ENCODE measurements around the gene HS6ST2. TPM values are rescaled to one million over a fixed set of nuclear protein-coding genes. Genes with fewer than 3 reads are reported as not detected.

Gene HS6ST2
- total RNA-seq, 1 experiment from 2014 or later, result not detected

DNA sequence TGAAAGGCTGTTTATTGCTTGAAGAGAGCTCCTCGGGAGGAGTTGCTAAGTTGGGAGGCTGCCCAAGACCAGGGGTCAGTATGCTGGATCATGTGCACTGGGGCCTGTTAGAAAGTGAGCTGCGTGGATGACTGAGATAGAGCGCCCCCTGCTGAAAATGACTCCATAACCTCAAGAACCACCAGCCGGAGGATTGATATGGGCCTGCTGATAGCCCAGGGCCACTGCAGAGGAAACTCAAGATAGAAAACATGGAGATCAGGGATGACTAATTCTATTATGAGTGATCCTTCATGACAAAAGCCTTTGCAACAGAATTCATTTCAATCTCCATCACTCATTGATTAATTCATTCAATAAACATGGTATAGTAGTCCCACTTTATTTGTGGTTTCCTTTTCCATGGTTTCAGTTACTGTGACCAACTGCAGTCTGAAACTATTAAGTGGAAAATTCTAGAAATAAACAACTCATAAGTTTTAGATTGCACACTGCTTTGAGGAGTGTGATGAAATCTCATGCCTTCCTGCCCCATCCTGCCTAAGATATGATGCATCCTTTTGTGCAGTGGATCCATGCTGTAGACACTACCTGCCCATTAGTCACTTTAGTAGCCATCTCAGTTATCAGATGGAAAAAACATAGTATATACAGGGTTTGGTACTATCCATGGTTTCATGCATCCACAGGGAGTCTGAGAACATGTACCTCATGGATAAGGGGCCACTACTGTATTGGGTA, 342.9 kb downstream of the HS6ST2 start:
- peak; percentile 35 for DNase-seq (ENCODE audit: low read depth)

DNA sequence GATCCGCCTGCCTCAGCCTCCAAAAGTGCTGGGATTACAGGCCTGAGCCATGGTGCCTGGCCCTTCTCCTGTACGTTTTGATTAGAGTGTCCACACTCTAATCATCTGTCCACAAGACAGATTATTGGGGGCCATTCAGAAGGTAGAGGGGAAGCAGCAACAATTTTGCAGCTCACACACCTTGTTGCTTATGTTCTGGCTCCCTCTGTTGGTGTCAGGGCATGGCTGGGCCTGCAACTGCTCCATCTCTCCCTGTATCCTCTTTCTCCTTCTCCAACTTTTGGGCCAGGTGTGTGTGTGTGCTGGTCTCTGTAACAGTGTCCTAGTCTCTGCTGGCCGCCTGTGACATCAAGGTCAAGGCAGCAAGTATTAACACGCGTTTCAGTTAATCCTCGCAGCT, 344.1 kb downstream of the HS6ST2 start:
- DNase-seq (ENCODE audit: low read depth), result no peak

DNA sequence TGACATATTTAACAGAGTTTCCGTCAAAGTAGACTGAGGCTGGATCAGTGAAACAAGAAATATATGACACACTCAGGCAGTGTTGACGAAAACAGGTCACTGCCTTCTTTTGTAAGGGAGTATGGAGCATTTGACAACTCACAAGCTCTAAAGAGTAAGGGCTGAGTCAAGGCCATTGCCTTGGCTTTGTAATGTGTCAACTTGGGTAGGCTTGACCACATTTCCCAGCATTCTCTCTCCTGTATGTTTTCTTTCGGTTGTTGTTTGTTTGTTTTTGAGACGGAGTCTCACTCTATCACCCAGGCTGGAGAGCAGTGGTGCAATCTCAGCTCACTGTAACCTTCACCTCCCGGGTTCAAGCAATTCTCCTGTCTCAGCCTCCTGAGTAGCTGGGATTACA, 344.6 kb downstream of the HS6ST2 start:
- DNase-seq (ENCODE audit: low read depth), result no peak

DNA sequence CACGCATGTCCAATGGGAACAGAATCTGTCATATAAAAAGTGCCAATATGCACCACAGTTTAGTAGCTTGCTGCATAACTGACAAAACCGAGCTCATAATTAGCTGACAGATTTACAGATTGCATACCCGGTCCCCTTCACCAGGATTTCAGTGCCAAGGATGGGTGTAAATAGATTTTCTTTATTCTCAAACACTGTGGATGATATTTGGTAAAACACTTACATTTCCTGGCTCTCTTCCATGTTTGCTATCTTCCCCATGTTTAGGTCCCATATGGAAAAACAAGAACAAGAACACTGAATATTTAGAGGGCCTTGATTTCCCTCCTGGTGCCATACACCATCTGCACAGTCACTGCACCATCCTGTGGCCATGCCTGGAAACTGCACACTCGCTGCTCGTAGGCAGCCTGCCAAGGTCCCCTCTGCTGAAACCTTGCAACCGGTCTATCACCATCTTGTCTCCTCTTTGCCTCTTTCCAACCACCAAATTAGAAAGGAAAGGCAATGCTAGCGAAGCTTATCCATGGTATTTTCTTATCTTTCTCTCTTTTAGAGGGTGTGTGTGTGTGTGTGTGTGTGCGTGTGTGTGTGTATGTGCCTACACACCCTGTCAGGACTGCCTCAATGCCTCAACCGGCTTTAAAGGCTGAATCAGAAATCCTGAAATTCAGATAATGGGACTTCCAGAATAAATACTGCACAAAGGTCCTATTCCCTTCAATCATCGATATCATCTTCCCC, 345.4 kb downstream of the HS6ST2 start:
- peak; percentile 16 for DNase-seq (ENCODE audit: low read depth)

DNA sequence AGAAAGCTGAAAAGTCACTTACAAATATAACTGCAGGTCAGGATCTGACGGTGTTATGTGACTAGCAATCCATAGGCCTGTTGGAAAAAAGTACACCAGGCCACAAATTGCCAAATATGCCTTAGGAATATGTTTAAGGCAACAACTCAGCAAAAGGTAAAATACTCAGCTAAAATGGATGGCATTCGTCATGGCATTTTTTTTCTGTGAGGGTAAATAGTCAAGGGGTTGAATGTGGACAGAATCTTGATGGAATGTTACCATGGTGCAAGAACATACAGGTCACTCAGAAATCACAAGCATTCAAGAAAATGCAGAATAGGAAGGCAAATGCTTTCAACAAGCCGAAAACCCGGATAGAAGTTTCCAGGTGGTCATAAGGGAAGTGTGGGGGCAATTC, 347.9 kb downstream of the HS6ST2 start:
- DNase-seq (ENCODE audit: low read depth), result no peak

DNA sequence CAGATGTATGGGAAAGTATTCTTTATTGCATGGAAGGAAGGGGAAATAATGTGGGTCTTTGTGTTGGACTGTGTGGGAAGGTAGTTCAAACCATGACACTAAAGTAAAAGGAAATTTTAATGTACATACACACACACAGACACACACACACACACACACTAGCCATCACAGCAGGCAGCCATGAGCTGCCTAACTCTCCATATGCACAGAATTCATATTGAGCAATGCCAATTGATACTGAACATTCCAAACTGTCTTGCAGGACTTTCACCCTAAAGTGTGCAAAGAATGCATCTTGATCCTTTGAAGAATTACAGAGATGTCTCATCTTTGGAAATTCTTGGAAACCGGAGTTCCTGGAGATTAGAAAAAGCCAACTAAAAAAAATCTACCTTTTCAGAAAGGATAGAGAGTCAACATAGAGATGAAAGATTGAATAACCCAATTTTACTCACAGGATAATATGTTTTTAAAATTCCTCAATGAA, 349.0 kb downstream of the HS6ST2 start:
- no peak for DNase-seq (ENCODE audit: low read depth)

DNA sequence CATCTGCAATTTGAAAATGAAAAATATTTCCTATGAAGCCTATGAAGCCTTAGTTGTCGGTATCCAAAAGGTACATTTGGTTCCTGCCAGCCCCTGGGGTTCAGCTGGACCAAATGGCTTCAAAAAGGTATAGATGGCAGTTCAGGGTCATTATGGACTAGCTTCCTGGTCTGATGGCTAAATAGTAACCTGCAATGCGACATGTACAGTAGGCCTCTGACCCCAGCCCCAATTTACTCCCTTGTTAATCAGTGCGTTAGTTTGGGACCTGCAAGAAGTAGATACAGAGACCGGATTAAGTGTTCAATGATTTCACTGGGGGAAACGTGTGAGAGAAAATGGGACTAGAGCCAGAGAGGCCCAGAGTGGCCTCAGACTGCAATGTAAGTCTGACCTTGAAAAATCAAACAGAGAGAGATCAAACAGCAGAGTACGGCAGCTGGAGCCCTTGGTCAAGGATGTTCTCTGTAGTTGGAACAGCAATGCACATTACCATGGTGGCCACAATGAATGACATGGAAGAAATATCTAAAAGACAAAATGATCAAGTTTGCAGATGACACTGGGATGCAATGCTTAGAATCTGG, 354.6 kb downstream of the HS6ST2 start:
- no peak for DNase-seq (ENCODE audit: low read depth)

DNA sequence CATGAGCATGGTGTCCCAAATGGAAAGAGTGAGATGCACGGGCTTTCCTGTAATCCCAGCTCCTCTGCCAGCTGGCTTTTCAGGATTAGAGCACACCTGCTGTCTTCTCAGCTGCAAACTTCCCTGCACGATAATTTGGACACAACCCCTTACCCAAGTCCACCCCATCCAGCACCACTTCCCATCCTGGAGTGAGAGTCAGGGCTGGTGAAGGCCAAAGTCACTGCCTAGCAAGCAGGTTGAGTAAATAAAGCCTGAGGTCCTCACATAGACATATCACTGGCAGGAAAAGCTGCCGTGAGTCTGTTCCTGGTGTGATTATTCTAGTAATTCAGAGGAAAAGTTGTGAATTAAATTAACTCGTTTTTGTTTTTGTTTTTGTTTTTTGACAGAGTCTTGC, 355.7 kb downstream of the HS6ST2 start:
- no peak for DNase-seq (ENCODE audit: low read depth)

DNA sequence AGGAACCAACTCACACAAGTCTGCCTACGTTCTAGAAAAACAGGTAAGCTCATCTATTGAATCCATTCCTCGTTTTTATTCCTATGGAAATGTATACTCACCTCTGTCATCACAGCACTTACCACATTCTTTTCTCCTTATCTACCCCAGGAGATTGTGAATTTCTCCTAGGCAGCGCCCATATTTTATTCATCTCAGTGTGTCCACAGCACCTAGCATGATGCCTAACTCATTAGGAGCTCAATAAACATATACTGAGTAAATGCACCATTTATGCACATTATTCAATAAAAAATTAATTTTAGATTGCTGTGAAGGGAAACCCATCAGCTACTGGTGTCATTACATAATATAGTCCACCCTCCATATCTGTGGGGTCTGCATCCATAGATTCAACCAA, 363.4 kb downstream of the HS6ST2 start:
- DNase-seq (ENCODE audit: low read depth), result no peak

DNA sequence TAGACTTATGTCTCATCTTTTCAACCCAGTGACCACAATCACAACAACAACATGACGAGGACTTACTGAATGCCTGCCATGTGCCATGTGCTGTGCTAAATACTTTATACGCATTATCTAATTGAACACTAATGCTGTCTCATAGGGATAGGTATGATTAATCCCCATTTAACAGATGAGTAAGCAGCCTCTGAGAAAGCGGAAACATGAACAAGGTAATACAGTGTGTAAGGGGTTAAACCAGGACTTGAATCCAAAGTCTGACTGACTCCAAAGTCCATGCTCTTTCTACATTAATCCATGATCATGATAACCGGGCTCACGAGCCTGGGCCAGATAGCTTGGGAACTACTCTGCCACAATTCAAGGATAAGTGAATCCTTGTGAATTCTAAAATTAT, 364.3 kb downstream of the HS6ST2 start:
- no peak for DNase-seq (ENCODE audit: low read depth)

DNA sequence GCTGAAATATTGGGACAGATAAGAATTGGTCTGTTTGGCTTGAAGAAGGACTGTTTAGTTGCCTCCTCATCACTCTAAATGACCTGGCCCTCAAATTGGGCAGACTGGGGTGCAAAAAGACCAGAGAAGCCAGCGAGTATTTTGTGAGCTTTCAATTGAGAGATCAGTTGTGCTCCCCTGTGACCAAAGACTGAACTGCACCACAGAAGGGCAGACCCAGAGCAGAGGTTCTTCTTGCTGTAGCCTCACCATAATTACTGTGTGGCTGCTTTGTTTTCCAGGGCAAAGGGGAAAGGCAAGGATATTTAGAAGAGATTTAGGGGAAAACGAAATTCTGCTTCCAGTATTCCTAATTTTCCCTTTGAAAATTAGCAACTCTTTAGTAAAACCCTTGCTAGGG, 365.5 kb downstream of the HS6ST2 start:
- peak; percentile 0 for DNase-seq (ENCODE audit: low read depth)

DNA sequence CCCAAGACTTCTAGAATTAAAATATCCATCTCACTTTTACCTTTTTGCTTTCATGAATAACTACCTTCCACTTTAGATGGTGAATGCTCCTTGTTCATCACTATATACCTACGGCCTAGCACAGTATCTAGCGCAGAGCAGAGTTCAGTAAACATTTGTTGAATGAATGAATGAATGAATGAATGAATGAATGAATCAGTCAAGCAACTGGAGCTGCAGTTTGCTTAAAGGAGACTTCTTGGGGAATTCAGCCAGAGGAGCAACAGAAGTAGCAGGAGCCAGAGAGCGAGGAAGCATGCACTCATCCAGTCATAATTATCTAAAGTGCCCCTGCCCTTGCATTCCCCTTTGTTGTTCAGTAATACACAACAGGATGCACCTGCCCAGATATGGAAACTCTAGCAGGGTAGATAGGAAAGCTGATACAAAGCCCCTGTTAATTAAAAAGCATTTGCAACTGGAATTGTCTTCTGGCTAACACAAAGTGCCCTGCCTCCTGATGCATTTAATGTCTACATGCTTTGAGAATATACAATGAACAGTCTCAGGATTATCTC, 366.6 kb downstream of the HS6ST2 start:
- DNase-seq (ENCODE audit: low read depth), result no peak

DNA sequence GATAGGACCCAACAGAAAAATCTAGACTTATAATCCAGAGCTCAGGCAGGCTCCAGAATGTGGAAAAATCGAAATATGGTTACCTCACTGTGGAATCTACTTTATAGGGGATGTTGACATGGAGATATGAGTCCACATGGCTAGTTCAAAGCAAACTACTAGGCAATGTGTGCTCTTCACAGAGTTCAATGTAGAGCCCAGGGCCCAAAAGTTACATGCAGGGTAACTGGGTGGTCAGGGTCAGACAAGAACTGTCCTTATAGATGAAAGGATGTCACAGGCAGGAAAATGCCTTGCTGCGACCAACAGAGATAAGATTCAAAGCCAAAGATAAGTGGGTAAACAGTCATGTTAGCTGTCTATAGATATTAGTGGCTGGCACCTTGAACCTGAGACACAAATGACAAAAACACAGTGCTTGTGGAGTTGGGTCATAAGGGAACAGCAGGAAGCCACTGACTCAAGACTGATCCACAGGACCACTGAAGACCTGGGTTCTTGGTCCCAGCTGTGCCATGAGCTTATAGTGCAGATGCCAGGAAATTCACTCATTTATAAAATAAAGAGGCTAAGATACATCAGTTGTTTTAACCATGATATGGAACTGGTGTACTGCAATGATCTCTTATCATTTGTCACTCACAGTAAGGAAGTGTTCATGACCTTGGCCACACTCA, 367.9 kb downstream of the HS6ST2 start:
- no peak for DNase-seq (ENCODE audit: low read depth)

DNA sequence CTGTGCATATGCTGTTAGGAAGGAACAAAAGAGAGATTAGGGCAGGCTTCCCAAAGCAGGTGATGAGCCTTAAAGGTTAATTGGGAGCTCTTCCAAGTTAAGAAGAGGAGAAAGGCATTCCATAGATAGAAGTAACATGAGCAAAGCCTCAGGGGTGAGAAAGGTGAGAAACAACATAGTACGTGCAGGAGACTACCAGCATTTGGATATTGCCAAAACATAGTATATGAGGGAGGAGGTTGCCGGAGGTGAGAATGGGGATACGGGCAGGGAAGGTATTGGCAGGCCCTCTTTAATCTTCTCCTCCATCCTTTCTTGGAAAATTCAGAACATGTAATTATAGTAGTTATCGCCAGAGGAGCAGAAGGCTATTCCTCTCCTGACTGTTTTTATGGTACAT, 373.5 kb downstream of the HS6ST2 start:
- DNase-seq (ENCODE audit: low read depth), result no peak

DNA sequence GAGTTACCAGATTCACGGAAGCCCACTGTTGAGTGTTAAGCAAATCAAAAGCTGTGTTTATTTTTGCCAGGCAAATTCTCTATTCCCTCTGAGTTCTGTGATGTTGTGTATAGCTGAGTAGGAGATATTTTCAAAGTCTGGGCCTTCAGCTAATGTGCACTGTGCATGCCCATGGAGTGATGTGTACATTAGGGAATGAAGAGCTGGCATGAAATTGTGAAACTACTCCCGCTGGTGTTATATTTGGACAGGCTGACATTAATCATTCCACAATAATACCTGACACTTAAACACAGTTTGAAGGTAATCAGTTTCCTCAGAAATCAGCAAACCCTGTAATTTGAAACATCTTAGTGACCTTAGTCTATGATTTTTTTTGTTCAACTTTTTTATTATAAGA, 381.5 kb downstream of the HS6ST2 start:
- DNase-seq (ENCODE audit: low read depth), result no peak

Other genes with a start within 250 kb of the HS6ST2 start
- not detected in 2 replicates for gene USP26, start 138.5 kb upstream of the HS6ST2 start, total RNA-seq (2014; rRNA removed; shearing (Covaris generic))